ENCODE measurements around the gene CLCN7. TPM values are rescaled to one million over a fixed set of nuclear protein-coding genes. Genes with fewer than 3 reads are reported as not detected.

The CLCN7 gene
- total and polyA plus RNA-seq, 2 of the 4 experiments (the other 2 are of a cell fraction): 10.8 to 45.2 TPM

- no peak overlapping the region for H2AK9ac ChIP-seq (replicated peaks; ENCODE audit: low read depth, low read length, poor library complexity)
- BruUV-seq (replicated peaks): no TSS peak
- H4K91ac ChIP-seq (ENCODE audit: insufficient read depth, low read depth, low read length): no peak overlapping the region
- H3K27ac ChIP-seq (ENCODE audit: insufficient read depth, low read length): no peak overlapping the region
- H3K4me3 ChIP-seq (ENCODE audit: insufficient read depth, low read depth, low read length): no peak overlapping the region
- H3K4me2 ChIP-seq (ENCODE audit: low read depth, low read length): no peak overlapping the region
- no peak overlapping the region for H2BK20ac ChIP-seq (ENCODE audit: low read depth, low read length)
- H3K56ac ChIP-seq (ENCODE audit: extremely low read depth, insufficient read depth, low read length): no peak overlapping the region
- in situ Hi-C loops (cut with MboI; ENCODE audit: low sequenced_read_pairs): no loop called here
- no peak overlapping the region for H2BK15ac ChIP-seq (ENCODE audit: low read depth, low read length)
- no peaks in the 10 kb centered on the region for H3K27me3 ChIP-seq (ENCODE audit: control insufficient read depth, insufficient read depth, low read length)
- H4K20me1 ChIP-seq (ENCODE audit: insufficient read depth, low read length): no peaks in the 10 kb centered on the region
- no peak overlapping the region for H3K14ac ChIP-seq (replicated peaks; ENCODE audit: low read depth, low read length)
- no peak overlapping the region for H2AK5ac ChIP-seq (ENCODE audit: low read depth, low read length)
- H3K9me1 ChIP-seq (ENCODE audit: insufficient read depth, low read length): no peaks in the 10 kb centered on the region
- no peak overlapping the region for H4K8ac ChIP-seq (ENCODE audit: low read depth in 2 of 2, low read length in 2 of 2)
- DNase-seq (no peak), ATAC-seq (ENCODE audit: low read depth) (no peak)
- no peaks in the 10 kb centered on the region for H3K4me1 ChIP-seq (ENCODE audit: control insufficient read depth, insufficient read depth, low read length)
- no peak overlapping the region for H2BK5ac ChIP-seq (ENCODE audit: low read depth, low read length, poor library complexity, severe bottlenecking)
- WGBS, 2 experiments (ENCODE audit: extremely low coverage in 2 of 2, insufficient read length in 1 of 2): 90% methylated on average over 12 of the region's 19 CpGs; no CpG with 5 or more reads in 1 of the 2 experiments
- H3K4ac ChIP-seq (ENCODE audit: low read depth, low read length): no peak overlapping the region
- H3K9ac ChIP-seq (ENCODE audit: low read depth, low read length): no peak overlapping the region
- no peak overlapping the region for H3K23ac ChIP-seq (ENCODE audit: low read depth, low read length)
- POLR2A ChIA-PET (ENCODE audit: unreplicated experiment): no interaction called here
- intact Hi-C loops (cut with micrococcal nuclease): no loop called here
- no peak overlapping the region for H2BK120ac ChIP-seq (ENCODE audit: low read depth, low read length)
- H3K36me3 ChIP-seq (ENCODE audit: control insufficient read depth, insufficient read depth, low read length): peaks cover 53% of the 10 kb centered on the region
- no peak overlapping the region for H4K5ac ChIP-seq (ENCODE audit: low read depth, low read length)
- CTCF ChIA-PET: no interaction called here
- no peak overlapping the region for H2AFZ ChIP-seq (replicated peaks; ENCODE audit: low read length, poor library complexity)
- H3K9me3 ChIP-seq (ENCODE audit: control insufficient read depth, insufficient read depth, low read length): no peaks in the 10 kb centered on the region
- no peaks in the 10 kb centered on the region for H3K79me1 ChIP-seq (ENCODE audit: low read depth in 1 of 2, low read length in 2 of 2)
- no peak for TF ChIP-seq RFX5 (IDR thresholded peaks at IDR 0.05; ENCODE audit: low read depth, low read length)
- no peak for TF ChIP-seq CEBPB (IDR thresholded peaks at IDR 0.05; ENCODE audit: low read depth, low read length)
- TF ChIP-seq POLR2A (IDR thresholded peaks at IDR 0.05; ENCODE audit: low read depth, low read length): no peak
- TF ChIP-seq ELK1 (IDR thresholded peaks at IDR 0.05; ENCODE audit: borderline replicate concordance, low read depth, low read length): no peak
- no peak for TF ChIP-seq FOS (IDR thresholded peaks at IDR 0.05; ENCODE audit: low read depth, low read length)
- no peak for TF ChIP-seq CTCF (conservative IDR thresholded peaks at IDR 0.05; ENCODE audit: low read depth, low read length)
- no peak for TF ChIP-seq MAFK (IDR thresholded peaks at IDR 0.05; ENCODE audit: low read depth, low read length)
- no peak for TF ChIP-seq RCOR1 (IDR thresholded peaks at IDR 0.05; ENCODE audit: insufficient replicate concordance, low read length)
- no peak for TF ChIP-seq CHD1 (IDR thresholded peaks at IDR 0.05; ENCODE audit: low read depth, low read length)
- TF ChIP-seq SMC3 (IDR thresholded peaks at IDR 0.05; ENCODE audit: low read depth, low read length): no peak
- TF ChIP-seq MAZ (IDR thresholded peaks at IDR 0.05; ENCODE audit: borderline replicate concordance, low read depth, low read length): no peak
- no peak for TF ChIP-seq USF2 (IDR thresholded peaks at IDR 0.05; ENCODE audit: low read depth, low read length)
- no peak for TF ChIP-seq NFE2L2 (IDR thresholded peaks at IDR 0.05; ENCODE audit: low read depth, low read length)
- dilution Hi-C loops (cut with HindIII; ENCODE audit: low sequenced_read_pairs, unreplicated experiment): no loop called here
- H3K18ac ChIP-seq (ENCODE audit: low read depth, low read length): no peak overlapping the region
Measured at GRCh38 chr16:1453316-1453715, 21.5 kb downstream of the CLCN7 start.

All from IMR-90 (cell line).